Measurements from ENCODE around the gene TH.
A peak's percentile ranks its signal among the peaks of the same experiment; 100 is the strongest.
"Not testable (repeated sequence)": the region's sequence is repeated elsewhere in the genome, so short reads cannot be mapped to it uniquely, and the experiment has no call there.

TH gene

GRCh38 chr11:2194877-2195755 is 23.5 kb upstream of the TH start:
- no peak for DNase-seq

- not testable (repeated sequence) for DNase-seq
Measured at GRCh38 chr11:2193888-2194595, 22.4 kb upstream of the TH start.

GRCh38 chr11:2193099-2193887 is 21.7 kb upstream of the TH start:
- no peak for DNase-seq

GRCh38 chr11:2192435-2192834 is 20.8 kb upstream of the TH start:
- DNase-seq: no peak

DNA sequence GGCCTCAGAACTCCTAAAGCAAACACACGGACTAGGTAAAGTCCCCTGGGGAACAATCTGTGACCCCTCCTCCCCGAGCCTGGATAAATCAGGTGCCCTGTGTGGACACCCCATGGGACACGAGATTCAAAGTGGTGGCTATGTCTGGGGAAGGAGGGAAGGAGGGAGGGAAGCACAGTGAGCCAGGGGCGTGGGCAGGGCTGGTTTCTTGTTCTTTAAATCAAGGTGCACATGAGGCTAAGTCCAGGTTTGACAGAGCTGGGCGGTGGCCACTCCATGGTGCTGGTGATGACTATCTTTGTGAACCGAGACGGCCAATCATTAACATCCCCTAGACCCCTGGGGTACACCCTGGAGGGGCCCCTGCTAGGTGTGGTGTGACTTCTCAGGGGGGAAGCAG is 20.3 kb upstream of the TH start:
- DNase-seq: no peak

GRCh38 chr11:2190657-2191471 is 19.2 kb upstream of the TH start:
- DNase-seq: peak; percentile 4

- no peak for DNase-seq
Measured at GRCh38 chr11:2189938-2190656, 18.5 kb upstream of the TH start.

DNA sequence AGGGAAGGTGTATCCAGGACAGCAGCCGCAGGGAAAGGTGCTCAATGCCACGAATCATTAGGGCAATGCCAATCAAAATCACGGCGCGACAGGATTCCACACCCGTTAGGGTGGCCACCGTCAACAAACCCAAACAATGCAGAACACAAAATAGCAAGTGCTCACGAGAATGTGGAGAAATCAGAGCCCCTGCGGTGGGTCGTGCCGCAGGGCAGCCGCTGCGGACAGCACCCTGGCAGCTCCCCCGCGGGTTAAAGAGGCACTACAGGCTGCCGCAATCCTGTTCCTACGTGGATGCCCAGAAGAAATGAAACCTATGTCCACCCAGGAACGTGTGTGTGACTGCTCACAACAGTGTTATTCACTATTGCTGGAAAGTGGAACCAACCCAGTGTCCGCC is 17.1 kb upstream of the TH start:
- DNase-seq: no peak

- no peak for DNase-seq
Measured at GRCh38 chr11:2187280-2187707, 15.7 kb upstream of the TH start.

DNA sequence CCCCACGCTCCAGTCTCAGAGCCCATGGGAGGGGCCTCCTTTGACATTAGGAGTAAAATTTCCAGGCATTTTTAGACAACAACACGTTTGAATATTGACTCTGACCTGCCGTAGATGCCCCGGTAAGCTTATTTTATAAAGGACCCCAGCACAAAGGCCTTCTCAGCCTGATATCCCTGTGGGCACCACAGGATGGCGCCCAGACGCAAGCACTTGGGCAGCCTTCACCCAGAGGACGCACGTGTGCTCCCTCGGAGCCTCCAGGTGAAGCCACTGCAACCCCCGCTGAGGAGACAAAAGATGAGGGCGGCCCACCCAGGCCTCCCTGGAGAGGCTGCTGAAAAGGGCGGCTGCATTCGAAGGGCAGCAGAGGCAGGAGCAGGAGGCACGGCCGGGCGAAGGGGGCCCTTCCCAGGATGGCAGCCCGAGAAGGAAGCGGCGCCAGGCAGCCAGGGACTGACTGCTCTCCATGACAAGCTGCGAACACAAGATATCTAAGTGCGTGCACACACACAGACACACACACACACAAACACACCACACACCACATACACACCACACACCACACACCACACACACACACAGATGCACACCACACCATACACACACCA is 15.2 kb upstream of the TH start:
- DNase-seq: no peak

GRCh38 chr11:2185324-2186085 is 13.9 kb upstream of the TH start:
- no peak for DNase-seq

DNA sequence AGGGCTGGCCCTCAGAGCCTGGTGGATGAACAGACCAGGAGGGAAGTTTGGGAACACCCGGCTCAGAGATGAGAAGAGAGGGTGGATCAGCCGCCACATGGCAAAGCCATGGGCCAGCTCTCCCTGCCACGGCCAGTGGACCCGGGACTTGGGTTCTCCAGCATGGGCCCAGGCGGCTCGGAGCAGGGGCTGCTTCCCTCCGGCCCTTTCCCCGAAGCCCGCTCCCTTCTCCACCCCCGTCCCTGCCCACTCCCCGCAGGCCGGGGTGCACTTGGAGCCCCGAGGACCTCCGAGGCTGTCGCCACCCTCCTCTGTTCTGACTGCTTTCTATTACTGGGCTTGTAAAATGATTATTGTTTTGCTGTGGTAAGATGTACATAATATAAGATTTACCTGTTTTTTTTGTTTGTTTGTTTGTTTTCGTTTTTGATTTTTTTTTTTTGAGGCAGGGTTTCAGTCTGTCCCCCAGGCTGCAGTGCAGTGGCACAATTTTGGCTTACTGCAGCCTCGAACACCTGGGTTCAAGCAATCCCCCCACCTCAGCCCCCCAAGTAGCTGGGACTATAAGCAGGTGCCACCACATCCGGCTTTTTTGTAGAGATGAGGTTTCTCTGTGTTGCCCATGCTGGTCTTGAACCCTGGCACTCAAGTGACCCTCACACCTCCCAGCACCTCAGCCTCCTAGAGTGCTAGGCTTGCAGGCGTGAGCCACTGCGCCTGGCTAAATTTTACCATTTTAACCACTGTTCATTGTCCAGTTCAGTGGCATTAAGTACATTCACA is 11.3 kb upstream of the TH start:
- no peak for DNase-seq

DNA sequence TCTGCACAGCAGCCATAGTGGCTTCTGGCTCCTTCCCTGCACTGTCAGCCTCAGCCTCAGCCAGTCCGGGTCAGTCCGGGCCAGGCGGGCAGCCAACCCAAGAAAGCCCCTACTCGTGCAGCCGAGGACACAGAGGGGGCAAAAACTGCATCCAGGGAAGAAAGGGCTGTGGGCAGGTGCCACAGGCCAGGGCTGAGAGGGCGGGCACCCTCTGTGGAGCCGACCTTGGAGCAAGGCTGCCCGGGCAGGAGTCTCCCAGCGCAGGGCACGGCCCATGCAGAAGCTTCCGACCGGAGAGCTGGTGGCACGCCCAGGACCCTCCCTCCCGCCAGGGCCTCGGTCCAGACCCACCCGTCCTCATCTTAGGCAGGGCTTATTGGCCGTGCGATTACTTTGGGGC is 10.5 kb upstream of the TH start:
- DNase-seq: no peak

DNA sequence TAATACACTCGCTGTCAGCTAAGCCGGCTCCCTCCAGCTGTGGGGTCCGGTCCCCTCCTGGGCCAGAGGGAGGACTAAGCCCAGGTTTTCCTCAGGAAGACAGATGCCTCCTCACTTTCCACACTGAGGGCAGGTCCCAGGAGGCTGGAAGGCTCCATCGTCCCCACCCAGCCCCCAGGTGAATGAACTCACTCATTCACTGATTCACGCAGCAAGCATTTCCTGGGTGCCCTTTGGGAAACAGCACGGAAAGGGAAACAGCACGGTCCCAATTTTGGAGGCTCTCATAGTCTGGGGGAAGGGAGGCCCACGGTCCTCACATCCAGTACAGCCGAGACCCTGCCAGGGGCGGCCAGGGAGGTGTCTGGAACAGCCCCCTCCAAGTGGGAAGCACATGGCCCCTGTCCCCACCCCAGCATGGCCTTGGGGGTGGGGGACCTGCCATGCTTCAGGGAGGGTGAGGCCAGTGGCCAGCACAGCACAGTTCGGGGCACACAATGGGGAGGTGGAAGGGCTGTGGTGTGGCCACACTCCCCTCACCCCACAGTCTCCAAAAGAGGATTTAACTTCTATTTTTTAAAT is 9.3 kb upstream of the TH start:
- DNase-seq: no peak

DNA sequence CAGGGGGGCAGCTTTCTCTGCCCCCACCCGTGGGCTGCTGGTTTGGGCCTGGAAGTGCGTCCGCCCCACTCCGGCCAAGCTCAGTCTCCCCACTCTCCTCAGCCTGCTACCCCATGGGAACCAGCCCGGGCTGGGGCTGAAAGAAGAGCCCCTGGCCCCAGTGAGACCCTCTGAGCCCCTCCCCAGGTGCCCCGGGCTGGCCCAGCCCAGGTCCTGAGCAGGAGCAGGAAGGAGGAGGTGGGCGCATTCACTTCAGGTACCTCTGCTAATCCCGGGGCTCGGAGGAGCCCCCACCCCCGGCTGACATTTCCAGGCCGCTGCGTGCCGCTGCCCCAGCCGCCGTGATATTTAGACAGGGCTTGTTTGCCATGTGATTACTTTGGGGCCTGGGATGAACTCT is 8.7 kb upstream of the TH start:
- no peak for DNase-seq

DNA sequence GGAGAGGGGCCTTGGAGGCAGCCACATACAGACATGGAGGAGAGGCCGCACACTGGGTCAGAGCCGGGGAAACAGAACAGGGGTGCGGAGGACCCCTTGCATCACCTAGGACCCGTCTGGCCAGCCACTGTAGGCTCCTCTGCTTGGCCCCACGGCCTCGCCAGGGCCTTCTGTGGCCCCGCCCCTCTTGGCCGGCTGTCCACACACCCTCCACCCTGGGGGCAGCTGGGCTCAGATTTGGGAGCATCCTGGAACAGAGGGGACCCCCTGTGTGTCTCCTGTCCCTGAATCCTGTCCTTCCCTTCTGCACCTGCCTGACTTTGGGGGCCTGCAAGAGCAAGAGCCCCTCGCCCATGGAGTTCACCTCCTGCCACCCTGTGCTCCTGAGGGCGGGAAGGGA is 7.9 kb upstream of the TH start:
- no peak for DNase-seq

DNA sequence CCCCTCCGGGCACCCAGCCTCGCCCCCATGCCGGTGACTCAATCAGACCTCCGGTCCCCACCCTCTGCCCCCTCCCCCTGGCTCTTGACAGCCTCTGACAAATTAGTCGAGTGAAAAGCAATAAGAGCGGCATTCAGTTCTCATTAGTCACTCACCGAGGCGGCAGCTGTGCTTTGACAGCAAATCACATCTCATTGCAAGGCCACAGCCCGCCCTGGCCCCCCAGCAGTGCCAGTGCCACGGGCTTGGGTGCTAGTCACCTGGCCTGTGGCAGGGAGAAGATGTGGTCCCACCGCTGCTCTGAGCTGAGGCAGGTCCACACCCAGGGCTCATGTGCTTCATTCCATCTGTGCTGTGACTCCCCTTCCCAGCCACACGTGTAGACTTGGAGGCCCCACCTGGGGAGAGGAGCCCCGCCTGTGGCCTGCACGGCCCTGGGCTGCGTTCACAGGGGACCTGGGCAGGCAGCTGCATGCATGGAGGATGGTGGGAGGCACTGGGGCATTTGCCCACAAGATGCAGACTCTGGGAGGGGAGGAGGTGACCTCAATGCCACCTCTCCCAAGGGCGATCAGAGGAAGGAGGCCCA is 7.4 kb upstream of the TH start:
- no peak for DNase-seq

- not testable (repeated sequence) for DNase-seq
Measured at GRCh38 chr11:2178055-2178773, 6.6 kb upstream of the TH start.

All from midbrain (tissue), 1 donor.